ENCODE measurements around the gene PSTPIP1.

GRCh38 chr15:77033417-77033728, 38.4 kb downstream of the PSTPIP1 start:
- TF ChIP-seq CTCF (optimal IDR thresholded peaks at IDR 0.05 in 1 of 3, IDR thresholded peaks at IDR 0.05 in 1 of 3, conservative IDR thresholded peaks at IDR 0.05 in 1 of 3; ENCODE audit: extremely low read depth in 1 of 3, insufficient read depth in 2 of 3, low read length in 3 of 3) (no peak), EZH2 (IDR thresholded peaks at IDR 0.05; ENCODE audit: low read length) (no peak)
